Central memory CD8-positive, alpha-beta T cell (primary cell): ENCODE measurements around the gene IL1RAP.

ENCODE experiments used
- ATAC-seq: fragments of 150-1000 bp; cut with Tn5 transposase; replicated peaks from 2 replicates; pipeline ENCODE4 v1.10.0; 2022; ENCODE audit warnings: mild to moderate bottlenecking, moderate FRiP score, moderate number of reproducible peaks; ENCODE audit not compliant: poor library complexity, severe bottlenecking; ENCODE audit errors: extremely low read depth
- DNase-seq, 2 donors: peaks; one replicate each; pipeline ENCODE4 v3.0.0; 2021; ENCODE audit warnings: low spot score in 2 of 2
- H3K27ac Mint-ChIP-seq: one replicate; pipeline ENCODE4 v1.8.0; 2022; ENCODE audit warnings: low read depth, mild to moderate bottlenecking, moderate library complexity, mixed read lengths
- H3K27me3 Mint-ChIP-seq: one replicate; pipeline ENCODE4 v1.8.0; 2022; ENCODE audit warnings: mixed read lengths
- H3K36me3 Mint-ChIP-seq: one replicate; pipeline ENCODE4 v1.8.0; 2022; ENCODE audit warnings: mild to moderate bottlenecking, moderate library complexity, mixed read lengths; ENCODE audit not compliant: insufficient read depth
- H3K4me1 Mint-ChIP-seq: one replicate; pipeline ENCODE4 v1.8.0; 2022; ENCODE audit warnings: mixed read lengths
- H3K4me3 Mint-ChIP-seq: one replicate; pipeline ENCODE4 v1.8.0; 2022; ENCODE audit warnings: mild to moderate bottlenecking, moderate library complexity, mixed read lengths
- H3K9me3 Mint-ChIP-seq: one replicate; pipeline ENCODE4 v1.8.0; 2022; ENCODE audit warnings: mixed read lengths

IL1RAP gene

GRCh38 chr3:190615607-190616006 is 101.7 kb downstream of the IL1RAP start:
- peaks cover 2% of the 10 kb centered on the region for H3K36me3 Mint-ChIP-seq
- no peaks in the 10 kb centered on the region for H3K27me3 Mint-ChIP-seq
- H3K4me3 Mint-ChIP-seq: no peak overlapping the region
- ATAC-seq: no peak
- no peak for DNase-seq
- H3K9me3 Mint-ChIP-seq: no peaks in the 10 kb centered on the region
- H3K27ac Mint-ChIP-seq: no peak overlapping the region
- H3K4me1 Mint-ChIP-seq: peaks cover 17% of the 10 kb centered on the region

GRCh38 chr3:190616637-190617036 is 102.8 kb downstream of the IL1RAP start:
- DNase-seq: no peak
- Mint-ChIP-seq H3K9me3 (no peaks in the 10 kb centered on the region), H3K27me3 (no peaks in the 10 kb centered on the region), H3K4me1 (peaks cover 17% of the 10 kb centered on the region), H3K4me3 (no peak overlapping the region), H3K27ac (peak overlapping the region; percentile 36), H3K36me3 (peaks cover 2% of the 10 kb centered on the region)
- ATAC-seq: no peak

- DNase-seq: no peak
- H3K4me3 Mint-ChIP-seq: no peak overlapping the region
- no peak overlapping the region for H3K27ac Mint-ChIP-seq
- H3K4me1 Mint-ChIP-seq: peaks cover 17% of the 10 kb centered on the region
- H3K36me3 Mint-ChIP-seq: peaks cover 2% of the 10 kb centered on the region
- H3K27me3 Mint-ChIP-seq: no peaks in the 10 kb centered on the region
- ATAC-seq: no peak
- H3K9me3 Mint-ChIP-seq: no peaks in the 10 kb centered on the region
Measured at GRCh38 chr3:190617185-190617584, 103.3 kb downstream of the IL1RAP start.

- Mint-ChIP-seq H3K4me3 (no peak overlapping the region), H3K27ac (peak overlapping the region; percentile 1), H3K36me3 (peaks cover 4% of the 10 kb centered on the region), H3K4me1 (peaks cover 17% of the 10 kb centered on the region), H3K9me3 (no peaks in the 10 kb centered on the region), H3K27me3 (no peaks in the 10 kb centered on the region)
- ATAC-seq (no peak), DNase-seq (no peak)
Measured at GRCh38 chr3:190618330-190619030, 104.6 kb downstream of the IL1RAP start.

GRCh38 chr3:190619353-190619752 is 105.5 kb downstream of the IL1RAP start:
- peaks cover 17% of the 10 kb centered on the region for H3K4me1 Mint-ChIP-seq
- H3K4me3 Mint-ChIP-seq: no peak overlapping the region
- DNase-seq (no peak), ATAC-seq (no peak)
- no peaks in the 10 kb centered on the region for H3K9me3 Mint-ChIP-seq
- H3K27ac Mint-ChIP-seq: peak overlapping the region; percentile 1
- H3K27me3 Mint-ChIP-seq: no peaks in the 10 kb centered on the region
- H3K36me3 Mint-ChIP-seq: peaks cover 10% of the 10 kb centered on the region

- Mint-ChIP-seq H3K27ac (no peak overlapping the region), H3K36me3 (peaks cover 10% of the 10 kb centered on the region), H3K4me1 (peaks cover 17% of the 10 kb centered on the region), H3K4me3 (no peak overlapping the region), H3K27me3 (no peaks in the 10 kb centered on the region), H3K9me3 (no peaks in the 10 kb centered on the region)
- DNase-seq: no peak
- ATAC-seq: no peak
Measured at GRCh38 chr3:190619761-190620160, 105.9 kb downstream of the IL1RAP start.

GRCh38 chr3:190620886-190621608 is 107.2 kb downstream of the IL1RAP start:
- Mint-ChIP-seq H3K9me3 (no peaks in the 10 kb centered on the region), H3K4me1 (peaks cover 17% of the 10 kb centered on the region), H3K27ac (no peak overlapping the region), H3K36me3 (peaks cover 10% of the 10 kb centered on the region), H3K27me3 (no peaks in the 10 kb centered on the region), H3K4me3 (no peak overlapping the region)
- ATAC-seq (no peak), DNase-seq (no peak)

GRCh38 chr3:190621927-190622326 is 108.0 kb downstream of the IL1RAP start:
- Mint-ChIP-seq H3K4me1 (peaks cover 11% of the 10 kb centered on the region), H3K27me3 (no peaks in the 10 kb centered on the region), H3K36me3 (peaks cover 10% of the 10 kb centered on the region), H3K9me3 (no peaks in the 10 kb centered on the region), H3K27ac (no peak overlapping the region), H3K4me3 (no peak overlapping the region)
- DNase-seq (no peak), ATAC-seq (no peak)

GRCh38 chr3:190624282-190624681 is 110.4 kb downstream of the IL1RAP start:
- H3K4me3 Mint-ChIP-seq: no peak overlapping the region
- H3K36me3 Mint-ChIP-seq: peaks cover 11% of the 10 kb centered on the region
- ATAC-seq (no peak), DNase-seq (no peak)
- no peak overlapping the region for H3K27ac Mint-ChIP-seq
- H3K27me3 Mint-ChIP-seq: no peaks in the 10 kb centered on the region
- H3K9me3 Mint-ChIP-seq: no peaks in the 10 kb centered on the region
- H3K4me1 Mint-ChIP-seq: no peaks in the 10 kb centered on the region

GRCh38 chr3:190626951-190627620 is 113.2 kb downstream of the IL1RAP start:
- no peaks in the 10 kb centered on the region for H3K27me3 Mint-ChIP-seq
- no peak for DNase-seq
- peaks cover 9% of the 10 kb centered on the region for H3K4me1 Mint-ChIP-seq
- H3K36me3 Mint-ChIP-seq: peaks cover 8% of the 10 kb centered on the region
- H3K9me3 Mint-ChIP-seq: no peaks in the 10 kb centered on the region
- no peak overlapping the region for H3K4me3 Mint-ChIP-seq
- no peak for ATAC-seq
- H3K27ac Mint-ChIP-seq: no peak overlapping the region

- H3K27me3 Mint-ChIP-seq: no peaks in the 10 kb centered on the region
- H3K4me1 Mint-ChIP-seq: peaks cover 9% of the 10 kb centered on the region
- H3K4me3 Mint-ChIP-seq: no peak overlapping the region
- H3K9me3 Mint-ChIP-seq: no peaks in the 10 kb centered on the region
- no peak for DNase-seq
- H3K27ac Mint-ChIP-seq: no peak overlapping the region
- peaks cover 1% of the 10 kb centered on the region for H3K36me3 Mint-ChIP-seq
- no peak for ATAC-seq
Measured at GRCh38 chr3:190629088-190629487, 115.2 kb downstream of the IL1RAP start.

- no peak for ATAC-seq
- Mint-ChIP-seq H3K36me3 (peaks cover 1% of the 10 kb centered on the region), H3K27ac (no peak overlapping the region), H3K4me3 (no peak overlapping the region), H3K9me3 (no peaks in the 10 kb centered on the region), H3K27me3 (no peaks in the 10 kb centered on the region), H3K4me1 (peaks cover 9% of the 10 kb centered on the region)
- DNase-seq: no peak
Measured at GRCh38 chr3:190631295-190631694, 117.4 kb downstream of the IL1RAP start.

GRCh38 chr3:190641564-190641963 is 127.7 kb downstream of the IL1RAP start:
- Mint-ChIP-seq H3K9me3 (no peaks in the 10 kb centered on the region), H3K27ac (no peak overlapping the region), H3K4me1 (no peaks in the 10 kb centered on the region), H3K27me3 (no peaks in the 10 kb centered on the region), H3K4me3 (no peak overlapping the region), H3K36me3 (peaks cover 2% of the 10 kb centered on the region)
- ATAC-seq: no peak
- DNase-seq: no peak
